ENCODE data around the gene GLA.

GRCh38 chrX:101362116-101362515 is 45.6 kb downstream of the GLA start:
- TF ChIP-seq, protein P1, sequence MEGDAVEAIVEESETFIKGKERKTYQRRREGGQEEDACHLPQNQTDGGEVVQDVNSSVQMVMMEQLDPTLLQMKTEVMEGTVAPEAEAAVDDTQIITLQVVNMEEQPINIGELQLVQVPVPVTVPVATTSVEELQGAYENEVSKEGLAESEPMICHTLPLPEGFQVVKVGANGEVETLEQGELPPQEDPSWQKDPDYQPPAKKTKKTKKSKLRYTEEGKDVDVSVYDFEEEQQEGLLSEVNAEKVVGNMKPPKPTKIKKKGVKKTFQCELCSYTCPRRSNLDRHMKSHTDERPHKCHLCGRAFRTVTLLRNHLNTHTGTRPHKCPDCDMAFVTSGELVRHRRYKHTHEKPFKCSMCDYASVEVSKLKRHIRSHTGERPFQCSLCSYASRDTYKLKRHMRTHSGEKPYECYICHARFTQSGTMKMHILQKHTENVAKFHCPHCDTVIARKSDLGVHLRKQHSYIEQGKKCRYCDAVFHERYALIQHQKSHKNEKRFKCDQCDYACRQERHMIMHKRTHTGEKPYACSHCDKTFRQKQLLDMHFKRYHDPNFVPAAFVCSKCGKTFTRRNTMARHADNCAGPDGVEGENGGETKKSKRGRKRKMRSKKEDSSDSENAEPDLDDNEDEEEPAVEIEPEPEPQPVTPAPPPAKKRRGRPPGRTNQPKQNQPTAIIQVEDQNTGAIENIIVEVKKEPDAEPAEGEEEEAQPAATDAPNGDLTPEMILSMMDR (IDR thresholded peaks at IDR 0.05 in 4 of 5, conservative IDR thresholded peaks at IDR 0.05 in 1 of 5): no peak
- no peak for TF ChIP-seq POLR2A (IDR thresholded peaks at IDR 0.05)

Data from gastrocnemius medialis (tissue), 4 donors.